KOPT-K1 (cell line): ENCODE results near the gene CCDC70.
A peak's percentile ranks its signal among the peaks of the same experiment; 100 is the strongest.
"Not testable (repeated sequence)": the region's sequence is repeated elsewhere in the genome, so short reads cannot be mapped to it uniquely, and the experiment has no call there.

Source experiments
- H3K27ac ChIP-seq: fragments of 200-600 bp; sonication (generic); 2 replicates; pipeline ENCODE4 v1.5.1; 2016; ENCODE audit warnings: antibody characterized with exemption, mild to moderate bottlenecking, low read depth, low read length; ENCODE audit not compliant: poor library complexity, severe bottlenecking
- H3K36me3 ChIP-seq: fragments of 200-600 bp; sonication (generic); 2 replicates; pipeline ENCODE4 v1.5.1; 2017; ENCODE audit warnings: antibody characterized with exemption, mild to moderate bottlenecking, low read length, moderate library complexity; ENCODE audit not compliant: insufficient read depth
- H3K9me3 ChIP-seq: fragments of 200-600 bp; sonication (generic); 2 replicates; pipeline ENCODE4 v1.5.1; 2017; ENCODE audit warnings: antibody characterized with exemption, low read length, mild to moderate bottlenecking; ENCODE audit not compliant: insufficient read depth, poor library complexity, severe bottlenecking

CCDC70 gene

GRCh38 chr13:51824712-51825111 lies 37.1 kb upstream of the CCDC70 start:
- H3K9me3 ChIP-seq, H3K27ac ChIP-seq, H3K36me3 ChIP-seq: not testable (repeated sequence)

GRCh38 chr13:51825165-51825592 lies 36.6 kb upstream of the CCDC70 start:
- H3K27ac ChIP-seq = peak overlapping the region; percentile 33
- no peaks in the 10 kb centered on the region for H3K36me3 ChIP-seq
- H3K9me3 ChIP-seq = no peaks in the 10 kb centered on the region

- Histone ChIP-seq H3K27ac (peak overlapping the region; percentile 33), H3K36me3 (no peaks in the 10 kb centered on the region), H3K9me3 (no peaks in the 10 kb centered on the region)
Observed at GRCh38 chr13:51825681-51826254, 36.0 kb upstream of the CCDC70 start.

- no peaks in the 10 kb centered on the region for H3K36me3 ChIP-seq
- H3K27ac ChIP-seq = no peak overlapping the region
- no peaks in the 10 kb centered on the region for H3K9me3 ChIP-seq
Observed at GRCh38 chr13:51826606-51827005, 35.2 kb upstream of the CCDC70 start.

- H3K27ac ChIP-seq = no peak overlapping the region
- no peaks in the 10 kb centered on the region for H3K36me3 ChIP-seq
- no peaks in the 10 kb centered on the region for H3K9me3 ChIP-seq
Observed at GRCh38 chr13:51827254-51827653, 34.5 kb upstream of the CCDC70 start.

GRCh38 chr13:51828730-51829567 lies 32.8 kb upstream of the CCDC70 start:
- Histone ChIP-seq H3K27ac (no peak overlapping the region), H3K36me3 (no peaks in the 10 kb centered on the region), H3K9me3 (no peaks in the 10 kb centered on the region)

- Histone ChIP-seq H3K36me3 (no peaks in the 10 kb centered on the region), H3K27ac (no peak overlapping the region), H3K9me3 (no peaks in the 10 kb centered on the region)
Observed at GRCh38 chr13:51829568-51829899, 32.2 kb upstream of the CCDC70 start.

- Histone ChIP-seq H3K27ac (no peak overlapping the region), H3K36me3 (no peaks in the 10 kb centered on the region), H3K9me3 (no peaks in the 10 kb centered on the region)
Observed at GRCh38 chr13:51831519-51831918, 30.2 kb upstream of the CCDC70 start.

GRCh38 chr13:51832471-51833152 lies 29.2 kb upstream of the CCDC70 start:
- Histone ChIP-seq H3K27ac (no peak overlapping the region), H3K36me3 (no peaks in the 10 kb centered on the region), H3K9me3 (no peaks in the 10 kb centered on the region)

- Histone ChIP-seq H3K36me3 (no peaks in the 10 kb centered on the region), H3K9me3 (no peaks in the 10 kb centered on the region), H3K27ac (no peak overlapping the region)
Observed at GRCh38 chr13:51833980-51834379, 27.8 kb upstream of the CCDC70 start.

- no peak overlapping the region for H3K27ac ChIP-seq
- no peaks in the 10 kb centered on the region for H3K9me3 ChIP-seq
- H3K36me3 ChIP-seq = no peaks in the 10 kb centered on the region
Observed at GRCh38 chr13:51834581-51835171, 27.1 kb upstream of the CCDC70 start.

- Histone ChIP-seq H3K27ac (no peak overlapping the region), H3K9me3 (no peaks in the 10 kb centered on the region), H3K36me3 (no peaks in the 10 kb centered on the region)
Observed at GRCh38 chr13:51837016-51837415, 24.8 kb upstream of the CCDC70 start.

- no peaks in the 10 kb centered on the region for H3K36me3 ChIP-seq
- no peaks in the 10 kb centered on the region for H3K9me3 ChIP-seq
- no peak overlapping the region for H3K27ac ChIP-seq
Observed at GRCh38 chr13:51838240-51838846, 23.4 kb upstream of the CCDC70 start.

- no peaks in the 10 kb centered on the region for H3K36me3 ChIP-seq
- no peak overlapping the region for H3K27ac ChIP-seq
Observed at GRCh38 chr13:51839711-51840540, 21.8 kb upstream of the CCDC70 start.

More at GRCh38 chr13:51839711-51840540, 21.8 kb upstream of the CCDC70 start:
- no peaks in the 10 kb centered on the region for H3K9me3 ChIP-seq
